NCI-H2107 (cell line): ENCODE results near the gene NBPF8.
"Not testable (repeated sequence)": the region's sequence is repeated elsewhere in the genome, so short reads cannot be mapped to it uniquely, and the experiment has no call there.

ENCODE experiments used
- DNase-seq: peaks from one replicate; lab custom pipeline; 2025; lab: John Stamatoyannopoulos, UW

NBPF8 gene, protein sequence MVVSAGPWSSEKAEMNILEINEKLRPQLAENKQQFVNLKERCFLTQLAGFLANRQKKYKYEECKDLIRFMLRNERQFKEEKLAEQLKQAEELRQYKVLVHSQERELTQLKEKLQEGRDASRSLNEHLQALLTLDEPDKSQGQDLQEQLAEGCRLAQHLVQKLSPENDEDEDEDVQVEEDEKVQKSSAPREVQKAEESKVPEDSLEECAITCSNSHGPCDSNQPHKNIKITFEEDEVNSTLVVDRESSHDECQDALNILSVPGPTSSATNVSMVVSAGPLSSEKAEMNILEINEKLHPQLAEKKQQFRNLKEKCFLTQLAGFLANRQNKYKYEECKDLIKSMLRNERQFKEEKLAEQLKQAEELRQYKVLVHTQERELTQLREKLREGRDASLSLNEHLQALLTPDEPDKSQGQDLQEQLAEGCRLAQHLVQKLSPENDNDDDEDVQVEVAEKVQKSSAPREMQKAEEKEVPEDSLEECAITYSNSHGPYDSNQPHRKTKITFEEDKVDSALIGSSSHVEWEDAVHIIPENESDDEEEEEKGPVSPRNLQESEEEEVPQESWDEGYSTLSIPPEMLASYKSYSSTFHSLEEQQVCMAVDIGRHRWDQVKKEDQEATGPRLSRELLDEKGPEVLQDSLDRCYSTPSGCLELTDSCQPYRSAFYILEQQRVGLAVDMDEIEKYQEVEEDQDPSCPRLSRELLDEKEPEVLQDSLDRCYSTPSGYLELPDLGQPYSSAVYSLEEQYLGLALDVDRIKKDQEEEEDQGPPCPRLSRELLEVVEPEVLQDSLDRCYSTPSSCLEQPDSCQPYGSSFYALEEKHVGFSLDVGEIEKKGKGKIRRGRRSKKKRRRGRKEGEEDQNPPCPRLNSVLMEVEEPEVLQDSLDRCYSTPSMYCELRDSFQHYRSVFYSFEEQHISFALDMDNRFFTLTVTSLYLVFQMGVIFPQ

DNA sequence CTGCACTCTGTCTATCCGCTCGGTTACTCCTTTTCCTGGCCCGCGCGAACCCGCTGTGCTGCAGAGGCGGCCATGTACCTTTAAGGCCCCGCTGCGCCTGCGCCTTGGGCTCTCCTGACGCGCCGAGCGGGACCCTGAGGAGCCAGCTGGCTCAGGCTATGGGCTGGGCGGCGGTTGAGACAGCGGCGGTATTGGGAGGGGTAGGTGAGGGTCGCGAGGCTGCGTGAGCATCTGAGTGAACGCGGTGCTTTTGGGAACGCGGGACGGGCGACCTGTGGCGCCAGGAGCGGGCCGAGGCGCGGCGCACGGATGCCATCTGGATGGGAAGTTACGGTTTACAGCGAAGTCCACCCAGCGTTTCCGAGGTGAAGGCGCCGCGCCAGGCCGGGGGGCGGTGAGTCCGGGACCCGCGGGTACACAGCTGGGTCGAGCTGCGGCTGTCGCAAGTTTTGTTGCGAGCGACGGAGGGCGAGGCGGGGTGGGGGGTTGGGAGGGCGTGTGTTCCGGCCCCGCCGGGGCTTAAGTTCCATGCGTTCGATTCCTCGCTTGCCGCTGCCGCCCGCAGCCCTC is at the start of gene NBPF8:
NBPF8 (plus strand) TSS at position 125 of the 570 bp plus-strand sequence. CDS start 21,488 bp downstream, outside the sequence.
- DNase-seq = not testable (repeated sequence)

DNA sequence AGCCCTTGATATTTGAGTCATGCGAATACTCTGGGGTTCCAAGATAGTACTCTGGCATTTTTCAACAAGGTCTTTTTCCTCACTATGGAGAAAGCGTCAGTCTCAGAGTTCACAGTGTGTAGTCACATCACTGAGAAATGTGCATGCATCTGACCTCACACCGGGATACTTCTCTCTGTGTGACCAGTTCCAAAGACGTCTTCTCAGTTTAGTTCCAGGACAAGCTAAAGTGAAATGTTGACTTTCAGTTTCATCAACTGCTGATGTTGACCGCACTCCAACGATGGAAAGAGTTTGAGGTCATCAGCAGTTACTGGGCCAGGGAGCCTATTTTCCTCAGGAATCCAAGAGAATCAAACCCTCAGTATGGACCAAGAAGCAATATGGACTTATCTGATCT is 47.1 kb upstream of the NBPF8 start:
- DNase-seq = not testable (repeated sequence)

DNA sequence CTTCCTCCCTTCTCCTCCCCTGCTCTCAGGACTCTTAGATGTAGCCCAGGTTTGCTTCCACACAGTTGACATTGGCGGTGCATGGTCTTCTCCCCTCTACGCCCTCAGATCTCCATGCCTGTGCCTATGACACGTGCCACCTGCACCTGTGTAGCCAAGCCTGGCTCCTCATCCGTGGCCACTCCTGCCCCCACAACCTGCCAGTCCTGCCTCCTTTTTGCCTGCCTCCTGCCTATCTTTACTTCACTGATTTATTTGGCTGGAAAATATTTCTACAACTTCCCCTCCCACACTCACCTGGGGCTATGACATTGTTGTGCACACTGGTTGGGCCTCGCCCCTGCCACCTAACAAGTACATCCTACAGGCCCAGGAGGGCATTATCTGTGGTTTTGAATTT is 28.2 kb upstream of the NBPF8 start:
- not testable (repeated sequence) for DNase-seq

DNA sequence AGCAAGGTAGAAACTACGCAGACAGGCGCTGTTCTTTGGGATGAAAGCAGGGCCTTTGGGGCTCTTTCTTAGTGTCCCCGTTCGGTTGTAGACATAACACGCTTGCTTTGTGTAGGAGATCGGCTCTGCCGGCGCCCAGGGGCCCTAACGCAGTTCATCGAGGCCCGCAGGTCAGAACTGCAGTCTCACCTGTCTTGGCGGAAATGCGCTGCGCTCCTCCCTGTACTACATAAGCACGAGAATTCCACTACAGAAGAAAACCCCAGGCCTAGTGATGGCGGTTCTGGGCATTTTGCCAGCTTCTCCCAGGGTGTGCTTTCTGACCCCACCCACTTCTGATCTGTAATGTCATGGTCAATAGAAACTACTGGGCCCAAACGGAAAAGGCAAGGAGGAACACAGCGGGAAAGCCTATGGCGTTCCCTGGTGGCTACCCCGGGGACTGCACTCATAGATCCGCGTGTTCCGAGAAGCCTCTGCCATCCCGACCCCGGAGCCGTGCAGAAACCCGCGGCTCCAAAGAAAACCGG is 26.2 kb upstream of the NBPF8 start:
- not testable (repeated sequence) for DNase-seq

DNA sequence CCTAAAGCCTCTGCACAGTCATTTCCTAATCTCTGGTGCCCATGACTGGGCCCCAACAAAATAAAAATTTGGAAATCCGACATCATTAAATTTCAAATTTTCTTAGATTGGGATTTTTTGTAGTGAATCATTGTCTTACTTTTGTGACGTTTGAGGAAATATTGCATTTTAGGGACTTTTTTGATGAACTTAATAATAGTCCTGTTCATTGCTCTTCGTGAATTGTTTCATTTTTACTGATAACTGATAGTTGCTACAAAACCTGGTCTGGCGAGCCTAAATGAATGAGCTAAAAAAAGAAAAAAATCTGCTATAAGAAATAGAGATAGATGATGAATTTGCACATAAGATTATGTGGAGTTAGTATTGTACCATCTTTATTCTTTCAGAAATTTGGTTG is 23.5 kb upstream of the NBPF8 start:
- DNase-seq = not testable (repeated sequence)

DNA sequence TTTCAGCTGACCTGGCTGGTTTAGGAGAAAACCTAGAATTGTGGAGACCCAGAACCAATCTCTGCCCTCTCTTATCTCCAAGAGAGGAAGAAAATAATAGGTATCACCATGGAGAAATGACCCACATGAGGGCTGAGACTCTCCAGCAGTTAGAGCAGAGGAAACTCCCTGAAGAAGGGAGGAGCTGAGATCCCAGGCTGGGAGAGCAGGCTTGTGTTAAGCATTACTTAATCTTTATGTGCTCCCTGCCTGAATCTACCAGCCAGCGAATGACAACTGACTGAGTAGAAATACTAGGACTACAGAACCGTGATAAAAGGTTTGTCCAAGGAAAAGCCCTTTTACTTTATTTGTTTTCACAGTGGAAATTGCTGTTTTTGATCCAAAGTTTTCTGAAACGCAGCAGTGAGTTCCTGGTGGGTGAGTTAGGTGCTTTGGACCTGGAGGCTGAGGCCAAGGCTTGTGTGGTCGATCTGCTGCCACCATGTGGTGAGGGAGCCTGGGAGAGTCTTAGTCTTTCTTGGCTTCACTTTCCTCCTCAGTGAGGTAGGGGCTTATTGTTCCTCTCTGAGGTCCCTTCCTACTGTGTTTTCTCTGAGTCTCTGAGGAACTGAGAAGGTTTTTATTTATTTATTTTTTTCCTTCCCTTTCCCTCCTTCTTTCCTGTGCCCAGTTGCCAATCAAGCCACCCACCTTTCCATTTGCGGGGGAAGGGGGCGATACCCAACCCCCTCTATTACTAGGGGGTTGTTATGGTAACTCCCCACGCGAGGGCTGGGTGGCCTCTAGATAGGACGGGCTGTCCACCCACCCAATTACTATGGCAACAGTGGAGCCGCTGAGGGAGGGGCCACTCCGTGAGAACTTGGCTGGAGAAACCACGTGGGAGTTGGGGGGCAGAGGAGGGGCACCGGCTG is 21.3 kb upstream of the NBPF8 start:
- not testable (repeated sequence) for DNase-seq

DNA sequence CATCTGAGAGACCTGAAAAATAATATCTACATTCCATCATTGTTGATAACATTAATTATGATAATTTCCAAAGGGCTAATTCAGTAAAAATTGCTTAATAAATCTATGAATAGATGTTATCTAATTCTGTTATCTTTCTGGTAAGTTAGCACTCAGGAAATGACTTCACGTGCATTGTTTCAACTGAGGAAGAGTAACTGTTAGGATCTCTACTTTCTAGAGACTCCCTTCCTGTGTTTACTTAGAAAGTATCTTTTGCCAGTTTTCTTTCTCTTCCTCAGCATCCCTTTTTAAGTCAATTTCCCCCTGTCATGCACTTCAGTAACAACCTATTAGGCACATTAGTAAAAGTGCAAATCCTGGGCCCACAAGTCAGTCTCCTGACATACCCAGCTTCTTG is 9.5 kb upstream of the NBPF8 start:
- DNase-seq = not testable (repeated sequence)

DNA sequence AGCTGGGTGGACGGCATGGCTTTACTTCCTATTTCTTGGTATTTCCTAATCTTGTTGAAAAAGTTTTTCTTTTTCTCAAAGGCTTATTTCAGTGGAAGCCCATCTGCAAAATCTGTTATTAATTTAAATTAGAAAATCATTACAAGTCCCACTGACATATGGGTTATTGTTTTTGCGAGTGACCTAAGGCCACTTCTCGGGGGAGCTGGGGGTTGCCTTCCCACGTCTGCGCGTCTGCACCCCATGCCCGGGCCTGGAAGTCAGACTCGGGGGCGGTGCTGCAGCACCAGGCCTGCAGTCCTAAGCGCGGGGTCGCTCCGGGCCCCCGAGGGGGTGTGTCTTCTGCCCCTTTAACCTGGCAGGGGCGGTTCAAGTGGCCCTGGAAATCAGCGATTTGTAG is 384 bp upstream of the NBPF8 start:
- DNase-seq = not testable (repeated sequence)

DNA sequence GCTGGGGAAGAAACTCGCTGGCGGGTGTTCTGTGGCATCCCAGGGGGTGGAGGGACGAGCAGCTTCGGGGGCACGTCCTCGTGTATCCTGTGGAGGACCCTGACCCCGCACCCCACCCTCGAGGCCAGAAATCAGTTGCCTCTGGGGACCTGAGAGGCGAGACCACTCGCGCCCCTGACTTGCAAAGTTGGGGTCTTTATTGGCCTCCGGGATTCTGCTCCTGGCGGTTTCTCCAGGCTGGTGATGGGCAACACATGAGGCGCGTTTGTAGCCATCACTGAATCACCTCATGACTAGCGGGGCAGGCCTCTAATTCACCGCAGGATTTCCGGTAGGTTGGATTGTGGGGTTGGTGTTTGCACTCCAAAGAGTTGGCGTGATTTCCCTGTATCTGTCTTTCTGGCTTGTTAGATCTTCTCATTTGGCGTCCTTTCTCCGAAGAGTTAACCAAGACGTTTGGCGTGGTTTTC is 692 bp downstream of the NBPF8 start:
- DNase-seq = not testable (repeated sequence)

DNA sequence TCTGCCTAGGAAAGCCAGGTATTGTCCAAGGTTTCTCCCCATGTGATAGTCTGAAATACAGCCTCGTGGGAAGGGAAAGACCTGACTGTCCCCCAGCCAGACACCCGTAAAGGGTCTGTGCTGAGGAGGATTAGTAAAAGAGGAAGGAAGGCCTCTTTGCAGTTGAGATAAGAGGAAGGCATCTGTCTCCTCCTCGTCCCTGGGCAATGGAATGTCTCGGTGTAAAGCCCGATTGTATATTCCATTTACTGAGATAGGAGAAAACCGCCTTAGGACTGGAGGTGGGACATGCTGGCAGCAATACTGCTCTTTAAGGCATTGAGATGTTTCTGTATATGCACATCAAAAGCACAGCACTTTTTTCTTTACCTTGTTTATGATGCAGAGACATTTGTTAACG is 10.2 kb downstream of the NBPF8 start:
- DNase-seq = not testable (repeated sequence)

DNA sequence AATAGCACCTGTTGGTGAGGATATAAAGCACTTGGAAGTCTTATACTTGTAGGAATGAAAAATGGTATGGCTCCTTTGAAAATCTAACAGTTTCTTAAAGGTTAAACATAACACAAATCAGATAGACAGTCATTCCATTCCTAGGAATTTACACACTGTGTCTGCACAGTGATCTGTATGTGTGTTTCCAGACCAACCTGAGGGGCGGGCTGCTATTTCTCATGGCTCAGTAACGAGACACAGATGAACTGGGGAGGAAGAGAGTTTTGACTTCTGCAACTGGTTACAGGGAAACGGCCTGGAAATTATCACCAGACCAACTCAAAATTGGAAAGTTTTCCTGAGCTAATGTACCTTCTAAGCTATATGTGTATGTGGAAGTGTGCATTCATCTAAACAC is 16.8 kb downstream of the NBPF8 start:
- DNase-seq = not testable (repeated sequence)

DNA sequence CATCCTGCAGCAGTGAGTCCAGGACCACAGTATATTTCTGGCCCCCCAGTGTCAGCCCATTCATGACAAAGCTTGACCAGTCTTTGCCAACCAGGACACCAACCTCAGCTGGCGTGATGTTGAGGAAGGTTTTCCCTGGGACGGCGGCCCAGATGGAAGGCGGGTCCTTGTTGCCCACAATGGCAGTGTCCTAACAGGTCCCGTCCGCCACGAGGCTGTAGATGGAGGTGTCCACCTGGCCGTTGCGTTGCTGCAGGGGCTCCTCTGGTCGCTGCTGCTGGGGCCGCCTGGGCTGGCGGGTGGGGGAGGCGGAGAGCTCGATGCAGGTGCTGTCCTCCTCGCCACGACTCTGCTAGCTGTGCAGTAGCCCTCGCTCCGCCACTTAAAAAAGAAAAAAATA is 19.0 kb downstream of the NBPF8 start:
- not testable (repeated sequence) for DNase-seq

DNA sequence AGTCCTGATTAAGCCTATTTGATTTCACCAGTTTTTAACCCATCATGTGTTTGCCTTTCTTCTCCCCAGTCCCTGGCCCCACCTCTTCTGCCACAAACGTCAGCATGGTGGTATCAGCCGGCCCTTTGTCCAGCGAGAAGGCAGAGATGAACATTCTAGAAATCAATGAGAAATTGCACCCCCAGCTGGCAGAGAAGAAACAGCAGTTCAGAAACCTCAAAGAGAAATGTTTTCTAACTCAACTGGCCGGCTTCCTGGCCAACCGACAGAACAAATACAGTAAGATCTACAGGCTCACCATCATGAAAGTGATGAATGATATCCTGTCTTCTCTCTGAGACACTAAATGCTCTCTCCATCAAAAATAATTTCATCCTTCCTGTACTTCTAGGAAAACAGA is 34.3 kb downstream of the NBPF8 start:
- not testable (repeated sequence) for DNase-seq
